Mesothelial cell of epicardium (in vitro differentiated cells): ENCODE measurements around the gene PRDM5. TPM values are rescaled to one million over a fixed set of nuclear protein-coding genes. Genes with fewer than 3 reads are reported as not detected.

Source experiments
- DNase-seq, 2 experiments: peaks; one replicate each; pipeline ENCODE4 v3.0.0; 2021; ENCODE audit warnings: low spot score in 2 of 2; ENCODE audit not compliant: unreplicated experiment in 2 of 2
- H3K27ac Mint-ChIP-seq: 2 replicates; pipeline ENCODE4 v1.8.0; 2021; ENCODE audit warnings: mixed read lengths
- H3K27me3 Mint-ChIP-seq: 2 replicates; pipeline ENCODE4 v1.8.0; 2021; ENCODE audit warnings: low read depth, mixed read lengths
- H3K36me3 Mint-ChIP-seq: 2 replicates; pipeline ENCODE4 v1.8.0; 2021; ENCODE audit warnings: mixed read lengths
- H3K4me1 Mint-ChIP-seq: 2 replicates; pipeline ENCODE4 v1.8.0; 2021; ENCODE audit warnings: mixed read lengths
- H3K4me3 Mint-ChIP-seq: 2 replicates; pipeline ENCODE4 v1.8.0; 2021; ENCODE audit warnings: mild to moderate bottlenecking, moderate library complexity, mixed read lengths
- H3K9me3 Mint-ChIP-seq: 2 replicates; pipeline ENCODE4 v1.8.0; 2021; ENCODE audit warnings: mixed read lengths
- CTCF ChIP-seq: fragments of 200-600 bp; sonication (generic); IDR thresholded peaks from one replicate; pipeline ENCODE4 v1.5.0; 2021; ENCODE audit warnings: antibody characterized with exemption; ENCODE audit not compliant: unreplicated experiment
- total RNA-seq: library from RNA; stranded (reverse); gene quantifications from 3 replicates; pipeline ENCODE4 v1.2.1, GENCODE V29; 2021

PRDM5 gene
- total RNA-seq, 1 donor from 2014 or later, result 30.2 TPM

GRCh38 chr4:120683897-120684540, 238.5 kb downstream of the PRDM5 start:
- Mint-ChIP-seq H3K36me3 (peaks cover 11% of the 10 kb centered on the region), H3K9me3 (peaks cover 27% of the 10 kb centered on the region), H3K4me1 (peaks cover 25% of the 10 kb centered on the region), H3K4me3 (no peak overlapping the region), H3K27ac (peak overlapping the region; percentile 9), H3K27me3 (no peaks in the 10 kb centered on the region)
- DNase-seq, result no peak
- TF ChIP-seq CTCF, result no peak

GRCh38 chr4:120682981-120683380, 239.5 kb downstream of the PRDM5 start:
- H3K36me3 Mint-ChIP-seq, result peaks cover 16% of the 10 kb centered on the region

GRCh38 chr4:120680647-120681228, 241.8 kb downstream of the PRDM5 start:
- DNase-seq, result no peak
- Mint-ChIP-seq H3K4me1 (peaks cover 23% of the 10 kb centered on the region), H3K36me3 (peaks cover 31% of the 10 kb centered on the region), H3K27ac (no peak overlapping the region), H3K27me3 (no peaks in the 10 kb centered on the region), H3K4me3 (no peak overlapping the region), H3K9me3 (peaks cover 49% of the 10 kb centered on the region)
- TF ChIP-seq CTCF, result no peak

More at GRCh38 chr4:120682981-120683380, 239.5 kb downstream of the PRDM5 start:
- no peak overlapping the region for H3K4me3 Mint-ChIP-seq
- H3K9me3 Mint-ChIP-seq, result peaks cover 28% of the 10 kb centered on the region
- peaks cover 25% of the 10 kb centered on the region for H3K4me1 Mint-ChIP-seq
- peak overlapping the region; percentile 13 for H3K27ac Mint-ChIP-seq
- no peaks in the 10 kb centered on the region for H3K27me3 Mint-ChIP-seq
- no peak for DNase-seq
- TF ChIP-seq CTCF, result no peak

- peaks cover 75% of the 10 kb centered on the region for H3K9me3 Mint-ChIP-seq
- H3K27me3 Mint-ChIP-seq, result no peaks in the 10 kb centered on the region
- DNase-seq, result no peak
- no peaks in the 10 kb centered on the region for H3K4me1 Mint-ChIP-seq
- H3K27ac Mint-ChIP-seq, result no peak overlapping the region
- no peak for TF ChIP-seq CTCF
- peaks cover 38% of the 10 kb centered on the region for H3K36me3 Mint-ChIP-seq
- no peak overlapping the region for H3K4me3 Mint-ChIP-seq
These were observed 248.8 kb downstream of the PRDM5 start for GRCh38 chr4:120673696-120674095.

- Mint-ChIP-seq H3K4me1 (no peaks in the 10 kb centered on the region), H3K9me3 (peaks cover 66% of the 10 kb centered on the region), H3K27ac (no peak overlapping the region), H3K36me3 (peaks cover 36% of the 10 kb centered on the region), H3K27me3 (no peaks in the 10 kb centered on the region), H3K4me3 (no peak overlapping the region)
- TF ChIP-seq CTCF, result no peak
- no peak for DNase-seq
These were observed 249.9 kb downstream of the PRDM5 start for GRCh38 chr4:120672558-120673147.
